A673 (cell line): ENCODE results near the gene NSMCE4A. TPM values are rescaled to one million over a fixed set of nuclear protein-coding genes. Genes with fewer than 3 reads are reported as not detected.
"Not testable (repeated sequence)": the region's sequence is repeated elsewhere in the genome, so short reads cannot be mapped to it uniquely, and the experiment has no call there.

Source experiments
- BruUV-seq: library from RNA; stranded (reverse); fragments of 400-500 nt; replicated peaks from 2 replicates; lab custom pipeline; 2021; lab: Mats Ljungman, UMichigan
- CTCF ChIA-PET: fragments of 300-600 bp; sonication (Branson Sonifier 250); formaldehyde crosslinking; loops from one replicate; lab custom pipeline; 2022; ENCODE audit warnings: antibody characterized with exemption; lab: Charles Lee
- POLR2A ChIA-PET: fragments of 300-600 bp; sonication (Branson Sonifier 250); formaldehyde crosslinking; loops from one replicate; lab custom pipeline; 2022; ENCODE audit warnings: antibody characterized with exemption; ENCODE audit not compliant: low non-redundant PET; lab: Charles Lee
- DNase-seq: peaks from one replicate; pipeline ENCODE4 v3.0.0-alpha.2; 2015; ENCODE audit warnings: low spot score
- H3K27ac ChIP-seq: fragments of 200-600 bp; sonication (generic); 2 replicates; pipeline ENCODE4 v1.5.1; 2016; ENCODE audit warnings: mixed run types, low read depth, mild to moderate bottlenecking, mixed read lengths, antibody characterized with exemption, low read length; ENCODE audit not compliant: poor library complexity, severe bottlenecking
- H3K27me3 ChIP-seq: fragments of 200-600 bp; sonication (generic); replicated peaks from 2 replicates; pipeline ENCODE4 v1.6.1; 2017; ENCODE audit warnings: mixed run types, low read depth, mild to moderate bottlenecking, mixed read lengths, antibody characterized with exemption, low read length; ENCODE audit not compliant: insufficient read depth, poor library complexity
- H3K36me3 ChIP-seq: fragments of 200-600 bp; sonication (generic); 2 replicates; pipeline ENCODE4 v1.6.1; 2016; ENCODE audit warnings: mixed run types, mild to moderate bottlenecking, mixed read lengths, antibody characterized with exemption, low read length; ENCODE audit not compliant: insufficient read depth, poor library complexity, severe bottlenecking
- H3K4me1 ChIP-seq: fragments of 200-600 bp; sonication (generic); 2 replicates; pipeline ENCODE4 v1.6.1; 2017; ENCODE audit warnings: mixed run types, mild to moderate bottlenecking, mixed read lengths, antibody characterized with exemption, low read length; ENCODE audit not compliant: insufficient read depth, poor library complexity, severe bottlenecking
- H3K4me3 ChIP-seq: fragments of 200-600 bp; sonication (generic); 2 replicates; pipeline ENCODE4 v1.5.1; 2016; ENCODE audit warnings: low read depth, mixed run types, mild to moderate bottlenecking, mixed read lengths, low read length; ENCODE audit not compliant: poor library complexity, severe bottlenecking
- H3K9me3 ChIP-seq: fragments of 200-600 bp; sonication (generic); 2 replicates; pipeline ENCODE4 v1.6.1; 2016; ENCODE audit warnings: mixed run types, low read depth, mild to moderate bottlenecking, mixed read lengths, antibody characterized with exemption, low read length; ENCODE audit not compliant: poor library complexity, severe bottlenecking
- EZH2 ChIP-seq: fragments of 200-600 bp; sonication (generic); IDR thresholded peaks from 2 replicates; pipeline ENCODE4 v1.6.1; 2017; ENCODE audit warnings: borderline replicate concordance, low read depth, mild to moderate bottlenecking, mixed read lengths, antibody characterized with exemption, low read length; ENCODE audit not compliant: poor library complexity, severe bottlenecking
- intact Hi-C: fragments of 100-400 bp; cut with micrococcal nuclease; formaldehyde crosslinking; loops from one replicate; pipeline ENCODE4 v1.10.0; 2022; ENCODE audit not compliant: unreplicated experiment
- total RNA-seq: library from RNA; stranded (reverse); gene quantifications from 2 replicates; pipeline ENCODE4 v1.2.3, GENCODE V29; 2021
- TF ChIP-seq, protein P1 (sequence below): fragments of 300-800, 200-600 bp; sonication (generic); conservative IDR thresholded peaks from 2 replicates; pipeline ENCODE4 v1.5.1; 2017; ENCODE audit warnings: low read depth, mild to moderate bottlenecking, antibody characterized with exemption, low read length, moderate library complexity, mixed read lengths

Gene NSMCE4A
- total RNA-seq, 1 experiment from 2014 or later: 71.7 TPM

DNA sequence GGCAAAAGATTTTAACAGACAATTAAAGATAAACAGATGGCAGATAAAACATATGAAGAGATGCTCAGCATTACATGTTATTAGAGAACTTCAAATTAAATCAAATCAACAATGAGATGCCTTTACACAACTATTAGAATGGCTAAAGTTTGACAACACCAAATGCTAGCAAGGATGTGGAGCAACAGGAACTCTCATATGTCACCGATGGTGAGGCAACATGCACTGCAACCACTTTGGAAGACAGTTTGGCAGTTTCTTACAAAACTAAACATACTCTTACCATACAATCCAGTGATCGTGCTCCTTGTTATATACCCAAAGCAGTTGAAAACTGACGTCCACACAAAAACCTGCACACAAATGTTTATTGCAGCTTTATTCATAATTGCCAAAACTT is 33.5 kb downstream of the NSMCE4A start:
- Histone ChIP-seq H3K36me3 (no peaks in the 10 kb centered on the region), H3K27ac (no peak overlapping the region), H3K4me1 (peaks cover 8% of the 10 kb centered on the region), H3K9me3 (no peaks in the 10 kb centered on the region), H3K4me3 (no peak overlapping the region), H3K27me3 (no peaks in the 10 kb centered on the region)
- intact Hi-C loops: no loop called here
- DNase-seq: no peak
- ChIA-PET CTCF (no interaction called here), POLR2A (no interaction called here)
- TF ChIP-seq, protein P1, sequence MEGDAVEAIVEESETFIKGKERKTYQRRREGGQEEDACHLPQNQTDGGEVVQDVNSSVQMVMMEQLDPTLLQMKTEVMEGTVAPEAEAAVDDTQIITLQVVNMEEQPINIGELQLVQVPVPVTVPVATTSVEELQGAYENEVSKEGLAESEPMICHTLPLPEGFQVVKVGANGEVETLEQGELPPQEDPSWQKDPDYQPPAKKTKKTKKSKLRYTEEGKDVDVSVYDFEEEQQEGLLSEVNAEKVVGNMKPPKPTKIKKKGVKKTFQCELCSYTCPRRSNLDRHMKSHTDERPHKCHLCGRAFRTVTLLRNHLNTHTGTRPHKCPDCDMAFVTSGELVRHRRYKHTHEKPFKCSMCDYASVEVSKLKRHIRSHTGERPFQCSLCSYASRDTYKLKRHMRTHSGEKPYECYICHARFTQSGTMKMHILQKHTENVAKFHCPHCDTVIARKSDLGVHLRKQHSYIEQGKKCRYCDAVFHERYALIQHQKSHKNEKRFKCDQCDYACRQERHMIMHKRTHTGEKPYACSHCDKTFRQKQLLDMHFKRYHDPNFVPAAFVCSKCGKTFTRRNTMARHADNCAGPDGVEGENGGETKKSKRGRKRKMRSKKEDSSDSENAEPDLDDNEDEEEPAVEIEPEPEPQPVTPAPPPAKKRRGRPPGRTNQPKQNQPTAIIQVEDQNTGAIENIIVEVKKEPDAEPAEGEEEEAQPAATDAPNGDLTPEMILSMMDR: no peak
- TF ChIP-seq EZH2: no peak
- BruUV-seq: no TSS peak

DNA sequence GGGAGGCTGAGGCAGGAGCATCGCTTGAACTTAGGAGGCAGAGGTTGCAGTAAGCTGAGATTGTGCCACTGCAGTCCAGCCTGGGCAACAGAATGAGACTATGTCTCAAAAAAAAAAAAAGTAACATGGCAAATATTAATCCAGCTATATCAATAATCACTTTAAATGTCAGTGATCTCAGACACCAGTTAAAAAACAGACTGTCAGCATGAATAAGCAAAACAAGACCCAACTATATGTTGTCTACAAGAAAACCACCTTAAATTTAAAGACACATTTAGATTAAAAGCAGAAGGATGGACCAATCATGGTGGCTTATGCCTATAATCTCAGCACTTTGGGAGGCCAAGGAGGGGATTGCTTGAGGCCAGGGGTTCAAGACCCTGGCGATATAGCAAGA is 38.7 kb downstream of the NSMCE4A start:
- Histone ChIP-seq H3K4me1 (no peaks in the 10 kb centered on the region), H3K4me3 (no peak overlapping the region), H3K27ac (no peak overlapping the region), H3K9me3 (no peaks in the 10 kb centered on the region), H3K36me3 (no peaks in the 10 kb centered on the region), H3K27me3 (no peaks in the 10 kb centered on the region)
- ChIA-PET CTCF (no interaction called here), POLR2A (no interaction called here)
- intact Hi-C loops: no loop called here
- TF ChIP-seq, protein P1: no peak
- no peak for TF ChIP-seq EZH2
- BruUV-seq: no TSS peak
- DNase-seq: no peak

DNA sequence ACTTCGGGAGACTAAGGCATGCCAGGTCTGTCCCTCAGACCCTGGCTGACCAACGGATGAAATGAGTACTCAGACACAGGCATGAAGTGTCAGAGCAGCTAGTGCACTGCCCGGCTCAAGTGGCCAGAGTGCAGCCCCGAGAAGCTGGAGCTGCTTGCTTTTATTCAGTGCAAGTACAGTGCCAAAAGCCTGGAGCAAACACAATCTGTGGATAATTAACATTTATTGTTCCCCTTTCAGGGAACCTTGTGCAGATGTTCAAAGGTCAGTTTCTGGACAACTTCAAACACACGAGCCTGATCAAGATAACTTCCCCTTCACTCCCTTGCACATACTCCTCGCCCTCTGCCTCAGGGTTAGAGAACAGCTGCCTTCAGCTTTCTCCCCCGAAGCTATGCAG is 39.3 kb downstream of the NSMCE4A start:
- Histone ChIP-seq H3K4me1 (no peaks in the 10 kb centered on the region), H3K27me3 (no peaks in the 10 kb centered on the region), H3K27ac (no peak overlapping the region), H3K9me3 (no peaks in the 10 kb centered on the region), H3K4me3 (no peak overlapping the region), H3K36me3 (no peaks in the 10 kb centered on the region)
- intact Hi-C loops: no loop called here
- ChIA-PET CTCF (no interaction called here), POLR2A (no interaction called here)
- no TSS peak for BruUV-seq
- no peak for DNase-seq
- TF ChIP-seq, protein P1: no peak
- TF ChIP-seq EZH2: no peak

DNA sequence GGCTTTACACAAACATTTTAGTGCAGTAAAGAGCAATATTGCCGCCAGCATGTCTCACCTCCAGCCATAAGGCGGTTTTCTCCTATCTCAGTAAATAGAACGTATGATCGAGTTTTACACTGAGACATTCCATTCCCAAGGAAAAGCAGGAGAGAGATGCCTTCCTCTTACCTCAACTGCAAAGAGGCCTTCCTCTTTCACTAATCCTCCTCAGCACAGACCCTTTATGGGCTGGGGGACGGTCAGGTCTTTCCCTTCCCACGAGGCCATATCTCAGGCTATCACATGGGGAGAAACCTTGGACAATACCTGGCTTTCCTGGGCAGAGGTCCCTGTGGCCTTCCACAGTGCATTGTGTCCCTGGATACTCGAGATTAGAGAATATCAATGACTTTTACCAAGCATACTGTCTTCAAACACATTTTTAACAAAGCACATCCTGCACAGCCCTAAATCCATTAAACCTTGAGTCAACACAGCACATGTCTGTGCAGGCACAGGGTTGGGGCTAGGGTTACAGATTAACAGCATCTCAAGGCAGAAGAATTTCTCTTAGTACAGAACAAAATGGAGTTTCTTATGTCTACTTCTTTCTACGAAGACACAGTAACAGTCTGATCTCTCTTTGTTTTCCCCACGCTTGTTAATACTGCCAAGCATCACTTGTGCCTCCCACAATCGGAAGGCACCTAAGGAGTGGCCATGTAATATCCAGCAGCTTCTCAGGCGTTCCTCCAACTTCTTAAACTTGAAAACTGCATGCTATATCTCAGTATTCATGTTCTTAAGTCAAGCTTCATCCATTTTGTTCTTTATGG is 44.5 kb downstream of the NSMCE4A start:
- H3K4me3 ChIP-seq, intact Hi-C loops, H3K36me3 ChIP-seq, H3K9me3 ChIP-seq, H3K4me1 ChIP-seq, CTCF ChIA-PET, BruUV-seq, DNase-seq, H3K27ac ChIP-seq, H3K27me3 ChIP-seq, POLR2A ChIA-PET: not testable (repeated sequence)

DNA sequence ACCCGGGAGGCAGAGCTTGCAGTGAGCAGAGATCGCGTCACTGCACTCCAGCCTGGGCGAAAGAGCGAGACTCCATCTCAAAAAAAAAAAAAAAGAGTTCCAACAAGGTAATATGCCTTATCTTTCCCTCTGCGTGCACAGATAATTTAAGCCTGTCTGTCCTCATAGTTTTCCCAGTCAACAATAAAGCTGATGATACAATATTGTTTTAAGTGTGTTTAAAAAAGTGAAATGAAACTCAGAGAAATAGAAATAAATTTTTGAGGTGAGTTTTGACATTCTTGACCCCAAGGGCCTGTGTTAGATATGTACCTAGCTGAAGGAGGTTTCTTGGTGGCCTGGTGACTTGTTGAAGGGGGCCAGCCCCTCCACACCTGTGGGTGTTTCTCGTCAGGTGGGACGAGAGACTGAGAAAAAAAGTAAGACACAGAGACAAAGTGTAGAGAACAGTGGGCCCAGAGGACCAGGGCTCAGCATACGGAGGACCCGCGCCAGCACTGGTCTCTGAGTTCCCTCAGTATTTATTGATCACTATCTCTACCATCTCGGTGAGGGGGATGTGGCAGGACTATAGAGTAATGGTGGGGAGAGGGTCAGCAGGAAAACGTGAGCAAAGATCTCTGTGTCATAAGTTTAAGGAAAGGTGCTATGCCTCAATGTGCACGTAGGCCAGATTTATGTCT is 45.3 kb downstream of the NSMCE4A start:
- H3K27ac ChIP-seq, H3K4me3 ChIP-seq, CTCF ChIA-PET, BruUV-seq, H3K27me3 ChIP-seq, POLR2A ChIA-PET, H3K9me3 ChIP-seq, H3K4me1 ChIP-seq, intact Hi-C loops, DNase-seq, H3K36me3 ChIP-seq: not testable (repeated sequence)
